ENCODE measurements around the gene ENTPD2. TPM values are rescaled to one million over a fixed set of nuclear protein-coding genes. Genes with fewer than 3 reads are reported as not detected.
"Not testable (repeated sequence)": the region's sequence is repeated elsewhere in the genome, so short reads cannot be mapped to it uniquely, and the experiment has no call there.

Gene ENTPD2
- total RNA-seq, 1 donor from 2014 or later = 1.3 TPM

DNA sequence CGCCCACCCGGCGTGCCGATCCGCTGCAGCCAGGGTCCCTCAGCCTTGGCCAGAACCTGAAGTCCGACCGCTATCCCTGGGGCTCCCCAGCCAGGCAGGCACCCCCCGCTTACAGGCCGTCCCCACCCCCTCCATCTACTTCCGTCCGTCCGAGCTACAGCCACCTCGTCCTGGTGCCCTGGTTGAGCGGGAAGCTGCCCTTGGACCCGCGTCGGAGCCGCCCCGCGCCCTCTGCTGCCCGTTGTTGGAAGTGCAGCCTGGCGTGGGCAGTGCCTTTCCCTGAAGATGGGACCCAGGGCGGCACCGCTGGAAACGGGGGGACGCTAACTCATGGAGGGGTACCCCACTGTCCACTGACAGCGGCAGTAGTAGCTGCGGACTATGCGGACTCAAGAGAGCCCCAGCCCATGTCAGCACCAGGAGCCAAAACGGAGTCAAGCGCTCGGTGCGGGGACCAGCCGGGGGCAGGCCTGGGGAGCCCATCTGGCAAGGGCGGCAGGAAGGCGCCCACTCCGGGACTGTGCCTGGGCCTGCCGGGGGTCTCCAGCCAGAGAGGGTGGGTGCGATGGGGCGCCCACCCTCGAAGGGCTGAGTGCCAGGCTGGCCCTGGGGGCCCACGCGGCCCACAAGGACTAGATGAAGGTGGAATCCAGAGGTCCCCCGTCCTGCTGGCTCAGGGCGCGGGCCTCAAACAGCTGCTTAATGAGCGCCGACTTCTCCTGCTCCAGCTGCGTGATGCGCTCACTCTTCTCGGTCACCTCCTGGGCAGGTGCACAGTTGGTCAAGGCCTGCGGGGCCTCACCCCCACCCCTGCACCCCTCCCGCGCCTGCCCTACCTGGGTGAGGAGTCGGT, 10.4 kb upstream of the ENTPD2 start:
- no peak for DNase-seq (ENCODE audit: low spot score)

- DNase-seq (ENCODE audit: low spot score) = no peak
Observed at GRCh38 chr9:137063311-137064026, 9.6 kb upstream of the ENTPD2 start.

DNA sequence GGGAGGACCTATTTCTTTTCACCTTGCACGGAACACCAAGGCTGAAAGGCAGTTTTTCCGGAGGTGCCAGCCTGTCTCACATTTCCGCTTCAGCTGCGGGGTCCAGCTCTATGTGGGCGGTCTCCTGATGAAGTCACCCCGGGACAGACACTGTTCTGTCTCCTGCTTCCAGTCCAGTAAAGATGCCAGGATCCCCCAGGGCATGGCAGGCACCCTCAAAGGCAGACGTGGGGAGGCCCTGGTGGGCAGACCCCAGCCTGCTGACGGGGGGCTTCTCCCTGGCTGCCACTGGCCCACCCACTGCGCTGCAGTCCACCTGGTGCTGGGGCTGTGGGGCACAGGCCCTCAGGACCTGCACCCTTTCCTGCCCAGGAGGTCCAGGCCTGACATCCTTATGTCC, 8.9 kb upstream of the ENTPD2 start:
- not testable (repeated sequence) for DNase-seq (ENCODE audit: low spot score)

GRCh38 chr9:137062384-137062783, 8.5 kb upstream of the ENTPD2 start:
- DNase-seq (ENCODE audit: low spot score) = no peak

GRCh38 chr9:137058521-137059234, 4.8 kb upstream of the ENTPD2 start:
- no peak for DNase-seq (ENCODE audit: low spot score)

- no peak for DNase-seq (ENCODE audit: low spot score)
Observed at GRCh38 chr9:137057545-137057944, 3.7 kb upstream of the ENTPD2 start.

DNA sequence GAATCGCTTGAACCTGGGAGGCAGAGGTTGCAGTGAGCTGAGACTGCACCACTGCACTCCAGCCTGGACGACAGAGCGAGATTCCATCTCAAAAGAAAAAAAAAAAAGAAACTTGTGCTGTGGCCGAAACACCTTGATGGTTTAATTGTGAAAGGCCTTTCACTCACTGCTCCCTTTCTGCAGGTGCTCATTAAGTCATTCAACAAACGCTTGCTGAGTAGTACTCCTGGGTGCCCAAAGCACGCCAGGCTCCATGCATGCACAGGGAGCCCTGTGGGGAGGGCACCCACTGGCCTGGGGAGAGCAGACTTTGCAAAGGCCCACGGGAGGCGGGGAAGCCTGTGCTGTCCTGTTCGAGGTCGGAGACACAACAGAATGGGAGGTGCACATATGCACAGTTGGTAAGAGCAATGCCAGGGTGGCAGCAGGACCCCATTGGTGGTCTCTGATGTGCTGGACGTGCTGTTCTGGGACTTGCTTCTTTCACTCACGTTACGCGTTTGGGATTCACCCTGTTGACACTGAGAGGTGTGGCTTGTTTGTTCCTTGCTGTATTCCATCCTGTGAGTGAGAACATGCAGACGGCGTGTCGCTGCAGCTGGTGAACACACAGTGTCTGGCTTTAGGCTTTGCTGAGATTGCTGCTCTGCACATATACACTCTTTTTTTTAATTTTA, 3.0 kb upstream of the ENTPD2 start:
- no peak for DNase-seq (ENCODE audit: low spot score)

DNA sequence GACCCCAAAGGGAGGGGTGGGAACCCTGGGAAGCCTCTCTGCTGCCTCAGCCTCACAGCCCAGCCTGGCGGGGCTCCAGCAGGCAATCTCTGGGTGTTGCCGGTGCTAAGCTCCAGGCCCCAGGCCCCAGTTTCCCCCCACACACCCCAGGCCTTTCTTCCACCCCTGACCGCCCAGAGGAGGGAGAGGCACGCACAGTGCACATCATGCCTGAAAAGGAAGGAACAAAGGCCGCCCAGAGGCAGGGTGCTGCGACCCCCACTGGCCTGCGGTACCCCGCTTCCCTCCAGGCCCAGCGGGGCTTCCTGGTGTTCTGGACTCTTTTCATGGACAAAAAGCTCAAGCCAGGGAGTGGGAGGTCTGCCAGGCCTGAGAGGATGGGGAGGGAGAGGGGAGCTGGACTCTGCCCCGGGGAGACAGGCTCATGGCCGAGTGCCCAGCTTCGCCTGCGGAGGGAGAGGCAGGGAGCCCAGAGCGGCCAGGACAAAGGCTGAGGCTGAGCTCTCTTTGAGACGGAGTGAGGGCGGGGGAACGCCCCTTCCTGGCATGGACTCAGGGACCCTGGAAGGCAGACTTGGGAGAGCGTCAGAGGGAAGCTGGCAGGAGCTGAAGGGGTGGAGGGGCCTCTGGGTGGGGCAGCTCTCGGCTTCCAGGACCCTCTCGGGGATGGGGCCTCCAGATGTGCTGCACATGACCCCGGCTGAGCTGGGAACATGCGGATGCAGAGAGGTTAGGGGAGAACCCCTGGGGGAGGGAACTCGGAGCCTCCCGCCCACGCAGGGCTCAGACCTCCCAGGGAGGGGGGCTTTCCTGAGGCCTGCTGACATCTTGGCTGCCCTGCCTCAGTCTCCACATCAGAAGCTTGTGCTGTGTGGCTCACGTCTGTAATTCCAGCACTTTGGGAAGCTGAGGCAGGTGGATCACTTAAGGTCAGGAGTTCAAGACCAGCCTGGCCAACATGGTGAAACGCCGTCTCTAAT, 1.8 kb upstream of the ENTPD2 start:
- DNase-seq (ENCODE audit: low spot score) = peak; percentile 86

DNA sequence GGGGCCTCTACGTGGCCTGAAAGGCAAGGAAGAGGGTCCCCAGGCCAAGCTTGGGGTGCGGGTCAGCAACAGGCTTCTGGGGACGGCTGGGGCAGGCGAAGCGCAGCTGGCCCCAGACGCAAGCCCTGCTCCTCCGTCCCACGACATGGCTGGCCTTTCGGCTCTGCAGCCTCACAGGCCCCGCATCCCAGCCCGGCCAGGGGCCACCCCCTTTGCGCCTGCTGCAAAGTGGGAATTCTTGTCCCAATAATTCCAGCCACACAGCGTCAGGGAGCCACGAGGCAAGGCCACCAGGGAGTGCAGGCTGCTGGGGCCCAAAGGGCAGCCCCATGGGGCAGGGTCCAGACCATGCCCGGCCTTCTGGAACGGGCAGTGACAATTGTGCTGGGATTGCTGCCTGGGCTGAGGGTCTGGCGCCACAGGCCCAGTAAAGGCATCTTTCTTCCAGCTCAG, 1.1 kb upstream of the ENTPD2 start:
- DNase-seq (ENCODE audit: low spot score) = no peak

DNA sequence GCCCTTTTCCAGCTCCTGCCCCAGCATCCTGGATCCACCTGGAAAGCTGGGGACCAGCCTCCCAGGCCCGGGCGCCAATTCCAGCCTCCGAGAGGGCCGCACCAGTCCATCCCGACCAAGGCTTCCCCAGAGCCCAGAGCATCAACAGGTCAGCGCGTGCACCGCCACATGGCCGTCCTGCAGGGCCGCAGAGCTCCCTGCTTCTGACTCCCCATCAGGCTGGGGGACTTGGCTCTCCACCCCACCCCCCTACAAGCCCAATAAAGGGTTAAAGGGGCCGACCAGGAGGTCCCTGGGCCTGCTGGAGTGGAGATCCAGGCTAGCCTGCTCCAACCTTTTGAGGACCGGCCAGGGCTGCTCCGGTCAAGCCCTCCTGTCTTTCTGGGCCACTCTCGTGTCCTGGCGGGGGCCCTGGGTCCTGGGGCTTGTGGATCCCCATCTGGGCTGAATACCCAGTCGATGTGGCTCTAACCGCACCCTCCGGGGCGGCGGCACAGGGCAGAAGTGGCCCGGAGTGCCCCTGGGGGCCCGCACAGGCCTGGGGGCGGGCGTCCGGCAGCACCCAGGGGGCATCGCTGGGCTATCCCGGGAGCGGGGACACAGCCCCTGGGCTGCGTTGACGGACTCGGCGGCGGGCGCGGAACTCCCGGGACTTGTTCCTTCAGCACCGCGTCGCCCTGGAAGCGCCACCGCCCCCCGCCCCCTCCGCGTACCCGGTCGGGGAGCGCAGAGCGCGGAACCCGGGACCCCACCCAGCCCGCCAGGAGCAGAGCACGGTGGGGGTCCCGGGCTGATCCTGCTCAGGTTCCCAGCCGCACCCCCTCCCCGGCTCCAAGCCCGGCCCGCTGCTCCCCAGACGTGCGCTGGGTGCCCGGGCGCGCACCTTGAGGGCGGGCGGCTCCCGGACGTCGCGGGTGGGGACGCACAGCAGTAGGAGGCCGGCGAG, 590 bp downstream of the ENTPD2 start:
- no peak for DNase-seq (ENCODE audit: low spot score)

- no peak for DNase-seq (ENCODE audit: low spot score)
Observed at GRCh38 chr9:137052293-137052692, 1.6 kb downstream of the ENTPD2 start.

GRCh38 chr9:137051145-137051724, 2.6 kb downstream of the ENTPD2 start:
- no peak for DNase-seq (ENCODE audit: low spot score)

GRCh38 chr9:137050570-137050969, 3.3 kb downstream of the ENTPD2 start:
- DNase-seq (ENCODE audit: low spot score) = no peak

DNA sequence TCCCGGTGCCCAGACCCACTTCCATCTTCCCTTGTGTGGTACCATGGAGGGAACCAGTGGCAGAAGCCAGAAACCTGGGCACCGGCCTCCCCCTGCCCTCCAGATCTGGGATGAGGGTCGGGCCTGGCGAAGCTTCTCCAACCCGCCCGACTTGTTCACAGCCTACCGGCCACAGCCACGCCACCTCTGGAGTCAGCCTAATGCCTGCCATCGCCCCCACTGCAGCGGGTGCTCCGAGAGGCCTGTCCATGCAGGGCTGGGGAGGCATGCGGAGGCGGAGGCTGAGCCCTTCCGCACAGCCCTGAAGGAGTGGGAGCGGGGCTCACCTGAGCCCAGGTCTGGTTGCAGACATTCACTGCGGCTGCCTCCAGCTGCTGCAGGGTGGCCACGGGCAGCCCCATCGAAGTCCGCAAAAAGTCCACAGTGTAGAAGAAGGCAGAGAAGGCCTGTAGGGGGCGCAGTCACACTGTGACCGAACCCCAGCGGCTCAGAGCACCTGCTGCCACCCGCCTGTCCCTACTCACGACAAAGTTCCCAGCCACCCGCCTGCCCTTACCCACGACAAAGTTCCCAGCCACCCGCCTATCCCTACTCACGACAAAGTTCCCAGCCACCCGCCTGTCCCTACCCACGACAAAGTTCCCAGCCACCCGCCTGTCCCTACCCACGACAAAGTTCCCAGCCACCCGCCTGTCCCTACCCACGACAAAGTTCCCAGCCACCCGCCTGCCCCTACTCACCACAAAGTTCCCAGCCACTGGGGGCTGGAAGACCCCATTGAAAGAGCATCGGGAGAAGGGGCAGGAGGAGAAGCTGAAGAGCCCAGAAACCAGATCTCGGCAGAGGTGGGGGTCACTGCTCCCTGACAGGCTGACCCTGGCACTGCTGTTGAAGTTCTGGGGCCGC, 4.1 kb downstream of the ENTPD2 start:
- DNase-seq (ENCODE audit: low spot score) = no peak

- DNase-seq (ENCODE audit: low spot score) = no peak
Observed at GRCh38 chr9:137048655-137049543, 5.0 kb downstream of the ENTPD2 start.

GRCh38 chr9:137046088-137046787, 7.6 kb downstream of the ENTPD2 start, which contains the start of gene NPDC1:
NPDC1 (minus strand) TSS chr9:137046177; CDS start chr9:137045989, 188 bp downstream.
- DNase-seq (ENCODE audit: low spot score) = peak; percentile 83

Data from ureter (tissue), 1 donor.